IMR-90 (cell line): Measurements from ENCODE around the gene PINLYP.

Experiments
- BHLHE40 ChIP-seq: fragments of 150-350 bp; IDR thresholded peaks from 2 replicates; pipeline ENCODE4 v1.6.1; 2016; ENCODE audit warnings: mild to moderate bottlenecking, low read depth, low read length
- NFE2L2 ChIP-seq: fragments of 150-350 bp; IDR thresholded peaks from 2 replicates; pipeline ENCODE4 v1.6.1; 2016; ENCODE audit warnings: low read depth, mild to moderate bottlenecking, low read length
- TF ChIP-seq, protein P1 (sequence below): conservative IDR thresholded peaks from 2 replicates; pipeline ENCODE4 v1.5.1; 2012; ENCODE audit warnings: mild to moderate bottlenecking, low read depth, low read length, improper control_type of control experiment
- TF ChIP-seq, protein P2 (sequence below): fragments of 150-350 bp; IDR thresholded peaks from 2 replicates; pipeline ENCODE4 v1.6.1; 2017; ENCODE audit warnings: mild to moderate bottlenecking, antibody characterized with exemption, low read length, low read depth

GRCh38 chr19:43631491-43631890, 55.9 kb downstream of the PINLYP start:
- TF ChIP-seq BHLHE40 = no peak
- TF ChIP-seq, protein P1, sequence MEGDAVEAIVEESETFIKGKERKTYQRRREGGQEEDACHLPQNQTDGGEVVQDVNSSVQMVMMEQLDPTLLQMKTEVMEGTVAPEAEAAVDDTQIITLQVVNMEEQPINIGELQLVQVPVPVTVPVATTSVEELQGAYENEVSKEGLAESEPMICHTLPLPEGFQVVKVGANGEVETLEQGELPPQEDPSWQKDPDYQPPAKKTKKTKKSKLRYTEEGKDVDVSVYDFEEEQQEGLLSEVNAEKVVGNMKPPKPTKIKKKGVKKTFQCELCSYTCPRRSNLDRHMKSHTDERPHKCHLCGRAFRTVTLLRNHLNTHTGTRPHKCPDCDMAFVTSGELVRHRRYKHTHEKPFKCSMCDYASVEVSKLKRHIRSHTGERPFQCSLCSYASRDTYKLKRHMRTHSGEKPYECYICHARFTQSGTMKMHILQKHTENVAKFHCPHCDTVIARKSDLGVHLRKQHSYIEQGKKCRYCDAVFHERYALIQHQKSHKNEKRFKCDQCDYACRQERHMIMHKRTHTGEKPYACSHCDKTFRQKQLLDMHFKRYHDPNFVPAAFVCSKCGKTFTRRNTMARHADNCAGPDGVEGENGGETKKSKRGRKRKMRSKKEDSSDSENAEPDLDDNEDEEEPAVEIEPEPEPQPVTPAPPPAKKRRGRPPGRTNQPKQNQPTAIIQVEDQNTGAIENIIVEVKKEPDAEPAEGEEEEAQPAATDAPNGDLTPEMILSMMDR = no peak
- TF ChIP-seq NFE2L2 = no peak
- TF ChIP-seq, protein P2, sequence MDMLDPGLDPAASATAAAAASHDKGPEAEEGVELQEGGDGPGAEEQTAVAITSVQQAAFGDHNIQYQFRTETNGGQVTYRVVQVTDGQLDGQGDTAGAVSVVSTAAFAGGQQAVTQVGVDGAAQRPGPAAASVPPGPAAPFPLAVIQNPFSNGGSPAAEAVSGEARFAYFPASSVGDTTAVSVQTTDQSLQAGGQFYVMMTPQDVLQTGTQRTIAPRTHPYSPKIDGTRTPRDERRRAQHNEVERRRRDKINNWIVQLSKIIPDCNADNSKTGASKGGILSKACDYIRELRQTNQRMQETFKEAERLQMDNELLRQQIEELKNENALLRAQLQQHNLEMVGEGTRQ = no peak
